ENCODE results near the gene NINJ2. TPM values are rescaled to one million over a fixed set of nuclear protein-coding genes. Genes with fewer than 3 reads are reported as not detected.
A peak's percentile ranks its signal among the peaks of the same experiment; 100 is the strongest.

NINJ2 gene
- total and polyA plus RNA-seq, 10 of the 15 experiments (the other 5 are each of a cell fraction or from before 2014, with no cell fraction given): 8.9 to 51.6 (median 21.3) TPM

DNA sequence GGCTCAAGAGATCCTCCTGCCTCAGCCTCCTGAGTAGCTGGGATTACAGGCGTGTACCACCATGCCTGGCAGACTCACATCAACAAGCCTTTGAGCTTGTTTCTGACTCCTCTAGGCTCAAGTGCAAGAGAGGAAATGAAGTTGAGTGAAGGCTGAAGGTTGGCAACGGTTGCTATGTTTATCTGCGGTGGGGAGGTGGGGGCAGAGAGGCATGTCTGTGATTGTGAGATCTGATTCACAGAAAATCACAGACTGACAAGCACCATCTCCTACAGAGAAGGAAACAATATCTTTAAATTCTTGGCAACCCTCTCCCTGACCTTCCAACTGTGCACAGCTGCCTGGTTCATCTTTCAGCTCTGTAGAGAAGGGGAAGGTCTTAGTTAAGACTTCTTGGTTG lies 22.1 kb upstream of the NINJ2 start (continued):
- no peak for TF ChIP-seq ZBTB11 (CRISPR knock-in tag; IDR thresholded peaks at IDR 0.05)
- TF ChIP-seq POLR2AphosphoS2 (IDR thresholded peaks at IDR 0.05; ENCODE audit: low read depth, low read length): no peak
- TF ChIP-seq TCF12 (IDR thresholded peaks at IDR 0.05; ENCODE audit: low read depth, low read length): 0 out of 2 replicates have a peak, but pooled peaks have one; percentile 17
- TF ChIP-seq CHD4 (IDR thresholded peaks at IDR 0.05): no peak
- TF ChIP-seq BACH1 (IDR thresholded peaks at IDR 0.05; ENCODE audit: borderline replicate concordance): no peak
- no peak for TF ChIP-seq NKRF (conservative IDR thresholded peaks at IDR 0.05)
- no peak for TF ChIP-seq PAX8 (IDR thresholded peaks at IDR 0.05)
- TF ChIP-seq HCFC1 (IDR thresholded peaks at IDR 0.05; ENCODE audit: low read length): no peak
- no peak for TF ChIP-seq USF2 (IDR thresholded peaks at IDR 0.05; ENCODE audit: borderline replicate concordance, low read depth, low read length)
- no peak for TF ChIP-seq STAT1 (conservative IDR thresholded peaks at IDR 0.05)
- TF ChIP-seq IRF5 (IDR thresholded peaks at IDR 0.05; ENCODE audit: borderline replicate concordance): no peak
- TF ChIP-seq, protein P1, sequence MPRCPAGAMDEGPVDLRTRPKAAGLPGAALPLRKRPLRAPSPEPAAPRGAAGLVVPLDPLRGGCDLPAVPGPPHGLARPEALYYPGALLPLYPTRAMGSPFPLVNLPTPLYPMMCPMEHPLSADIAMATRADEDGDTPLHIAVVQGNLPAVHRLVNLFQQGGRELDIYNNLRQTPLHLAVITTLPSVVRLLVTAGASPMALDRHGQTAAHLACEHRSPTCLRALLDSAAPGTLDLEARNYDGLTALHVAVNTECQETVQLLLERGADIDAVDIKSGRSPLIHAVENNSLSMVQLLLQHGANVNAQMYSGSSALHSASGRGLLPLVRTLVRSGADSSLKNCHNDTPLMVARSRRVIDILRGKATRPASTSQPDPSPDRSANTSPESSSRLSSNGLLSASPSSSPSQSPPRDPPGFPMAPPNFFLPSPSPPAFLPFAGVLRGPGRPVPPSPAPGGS (IDR thresholded peaks at IDR 0.05; ENCODE audit: borderline replicate concordance, insufficient read depth, low read depth, low read length, poor library complexity, severe bottlenecking): no peak
- peak; percentile 88 for TF ChIP-seq RUNX3 (IDR thresholded peaks at IDR 0.05; ENCODE audit: low read length)
- no peak for TF ChIP-seq JUND (IDR thresholded peaks at IDR 0.05; ENCODE audit: low read depth, low read length)
- no peak for TF ChIP-seq ETV6 (conservative IDR thresholded peaks at IDR 0.05 in 1 of 2, IDR thresholded peaks at IDR 0.05 in 1 of 2; ENCODE audit: borderline replicate concordance in 1 of 2, low read depth in 1 of 2)
- no peak for TF ChIP-seq EZH2 (IDR thresholded peaks at IDR 0.05; ENCODE audit: borderline replicate concordance, control insufficient read depth, low read depth, low read length)
- peak; percentile 97 for TF ChIP-seq PKNOX1 (IDR thresholded peaks at IDR 0.05)
- peak; percentile 40; the same call in 1 of the 2 replicates for TF ChIP-seq TBL1XR1 (IDR thresholded peaks at IDR 0.05; ENCODE audit: low read depth, low read length)
- no peak for TF ChIP-seq PML (IDR thresholded peaks at IDR 0.05; ENCODE audit: low read length)
- TF ChIP-seq MEF2B (IDR thresholded peaks at IDR 0.05; ENCODE audit: partially characterized antibody, poor library complexity, severe bottlenecking): no peak
- TF ChIP-seq BRCA1 (IDR thresholded peaks at IDR 0.05; ENCODE audit: low read depth, low read length): no peak

Measured in GM12878 (cell line).